Endodermal cell (in vitro differentiated cells): Measurements from ENCODE around the gene LRRC45. TPM values are rescaled to one million over a fixed set of nuclear protein-coding genes. Genes with fewer than 3 reads are reported as not detected.

Experiments
- DNase-seq: peaks from one replicate; pipeline ENCODE4 v3.0.0-alpha.2; 2017
- H3K27ac ChIP-seq: 2 replicates; pipeline ENCODE4 v1.5.1; 2013; ENCODE audit warnings: mild to moderate bottlenecking, low read depth, low read length, moderate library complexity
- H3K27me3 ChIP-seq: 2 replicates; pipeline ENCODE4 v1.6.1; 2013; ENCODE audit warnings: mild to moderate bottlenecking, low read length, moderate library complexity; ENCODE audit not compliant: insufficient read depth, control insufficient read depth, poor library complexity, severe bottlenecking
- H3K36me3 ChIP-seq: 2 replicates; pipeline ENCODE4 v1.7.0; 2013; ENCODE audit warnings: mild to moderate bottlenecking, low read length, moderate library complexity; ENCODE audit not compliant: control insufficient read depth, insufficient read depth
- H3K4me1 ChIP-seq: one replicate; pipeline ENCODE4 v1.7.0; 2013; ENCODE audit warnings: low read length; ENCODE audit not compliant: control insufficient read depth, insufficient read depth
- H3K4me3 ChIP-seq: 2 replicates; pipeline ENCODE4 v1.5.1; 2013; ENCODE audit warnings: mild to moderate bottlenecking, low read length, moderate library complexity
- H3K9ac ChIP-seq: 2 replicates; pipeline ENCODE4 v1.6.1; 2013; ENCODE audit warnings: mild to moderate bottlenecking, low read length, moderate library complexity; ENCODE audit not compliant: poor library complexity, severe bottlenecking; ENCODE audit errors: extremely low read depth
- H3K9me3 ChIP-seq: 2 replicates; pipeline ENCODE4 v1.6.1; 2013; ENCODE audit warnings: mild to moderate bottlenecking, low read length, moderate library complexity; ENCODE audit not compliant: control insufficient read depth
- H3K27ac Mint-ChIP-seq: 2 replicates; pipeline ENCODE4 v1.8.0; 2020; ENCODE audit warnings: mixed read lengths
- H3K27me3 Mint-ChIP-seq: 2 replicates; pipeline ENCODE4 v1.8.0; 2021; ENCODE audit warnings: mild to moderate bottlenecking, mixed read lengths; ENCODE audit not compliant: insufficient read depth
- H3K36me3 Mint-ChIP-seq: 2 replicates; pipeline ENCODE4 v1.8.0; 2020; ENCODE audit warnings: low read depth, mixed read lengths
- H3K4me1 Mint-ChIP-seq: 2 replicates; pipeline ENCODE4 v1.8.0; 2020; ENCODE audit warnings: mixed read lengths
- H3K4me3 Mint-ChIP-seq: 2 replicates; pipeline ENCODE4 v1.8.0; 2020; ENCODE audit warnings: mild to moderate bottlenecking, moderate library complexity, mixed read lengths
- H3K9me3 Mint-ChIP-seq: 2 replicates; pipeline ENCODE4 v1.8.0; 2020; ENCODE audit warnings: mild to moderate bottlenecking, mixed read lengths
- CTCF ChIP-seq: fragments of 200-600 bp; sonication (generic); conservative IDR thresholded peaks from 2 replicates; pipeline ENCODE4 v1.5.0; 2021; ENCODE audit warnings: antibody characterized with exemption, mild to moderate bottlenecking
- WGBS, 2 experiments: methylation state at CpG; one replicate each; pipeline versions ENCODE4 v1.1.5 to v1.1.7; 2013; ENCODE audit warnings: missing lambda C conversion rate in 2 of 2, mixed read lengths in 1 of 2; ENCODE audit not compliant: insufficient coverage in 1 of 2, insufficient read length in 1 of 2; 5-methylcytosine and 5-hydroxymethylcytosine counted together
- total RNA-seq, 2 donors: library from RNA; stranded (reverse); fragmentation: NEBNext Ultra II Directional in 1 of 2; extraction: Animal tissue kit (Norgen Biotek cat#: 25700) in 1 of 2; gene quantifications; 2 replicates in 1 of 2; 3 replicates in 1 of 2; pipeline ENCODE4 v1.2.1, GENCODE V29; 2021

The LRRC45 gene
- total RNA-seq, 2 donors from 2014 or later, result 35.1 to 38.9 TPM

DNA sequence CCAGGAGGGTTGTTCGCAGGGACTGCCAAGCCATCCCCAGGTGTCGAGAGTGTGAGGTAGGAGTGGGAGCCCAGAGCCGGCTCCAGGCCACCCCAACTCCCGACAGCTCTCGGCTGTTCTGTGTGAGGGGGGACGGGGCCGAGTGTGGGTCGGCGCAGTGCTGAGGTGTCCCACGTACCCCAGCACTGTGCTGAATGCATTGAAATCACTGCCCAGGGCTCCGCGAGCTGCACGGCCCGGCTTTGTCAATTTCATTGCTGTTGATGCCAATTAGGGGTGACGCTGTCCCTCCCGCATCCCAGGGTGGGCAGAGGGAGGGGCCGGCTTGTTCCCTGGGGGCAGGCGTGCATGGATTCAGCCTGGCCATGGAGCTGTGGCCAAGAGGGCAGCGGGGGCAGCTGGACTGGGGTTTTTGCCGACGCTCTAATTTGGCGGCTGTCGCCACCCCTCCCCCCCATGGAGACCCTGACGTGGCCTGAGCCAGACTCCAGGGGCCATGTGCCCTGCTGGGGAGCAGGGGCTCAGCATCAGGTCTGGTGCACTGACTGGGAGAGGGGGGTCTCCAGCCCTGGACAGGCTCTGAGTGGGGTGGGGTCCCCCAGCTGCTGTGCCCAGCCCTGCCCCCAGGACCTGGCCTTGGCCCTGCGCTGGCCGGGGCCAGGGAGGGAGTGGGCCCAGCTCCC is 14.7 kb upstream of the LRRC45 start:
- Mint-ChIP-seq H3K4me3 (no peak overlapping the region), H3K36me3 (no peaks in the 10 kb centered on the region)
- 95% methylated on average over 20 to 26 of the region's 26 CpGs for WGBS, 2 experiments

DNA sequence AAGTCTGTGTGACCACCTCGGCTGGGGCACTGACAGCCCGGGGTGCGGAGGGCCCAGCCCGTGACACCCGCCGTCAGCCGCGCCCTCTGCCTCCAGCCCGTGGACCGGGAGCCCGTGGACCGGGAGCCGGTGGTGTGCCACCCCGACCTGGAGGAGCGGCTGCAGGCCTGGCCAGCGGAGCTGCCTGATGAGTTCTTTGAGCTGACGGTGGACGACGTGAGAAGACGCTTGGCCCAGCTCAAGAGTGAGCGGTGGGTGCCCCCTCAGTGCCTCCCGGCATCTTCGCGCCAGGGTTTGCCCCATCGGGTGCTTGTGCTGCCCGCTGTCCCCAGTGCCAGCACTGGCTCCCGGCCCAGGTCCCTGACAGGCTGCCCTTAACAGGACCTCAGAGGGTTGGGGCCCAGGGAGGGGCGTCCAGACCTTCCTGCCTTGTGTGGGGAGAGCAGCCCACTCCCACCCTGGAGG is 14.1 kb upstream of the LRRC45 start:
- 94 to 95% methylated on average over 18 to 28 of the region's 28 CpGs for WGBS, 2 experiments

More for the DNA sequence above, 14.7 kb upstream of the LRRC45 start:
- no peak for TF ChIP-seq CTCF
- H3K4me3 ChIP-seq, result no peak overlapping the region
- H3K27ac Mint-ChIP-seq, result no peak overlapping the region
- no peaks in the 10 kb centered on the region for H3K9me3 ChIP-seq
- H3K4me1 Mint-ChIP-seq, result no peaks in the 10 kb centered on the region
- H3K4me1 ChIP-seq, result no peaks in the 10 kb centered on the region
- no peaks in the 10 kb centered on the region for H3K9me3 Mint-ChIP-seq
- H3K36me3 ChIP-seq, result no peaks in the 10 kb centered on the region
- no peaks in the 10 kb centered on the region for H3K27me3 Mint-ChIP-seq
- no peak overlapping the region for H3K9ac ChIP-seq
- no peak for DNase-seq
- no peak overlapping the region for H3K27ac ChIP-seq
- H3K27me3 ChIP-seq, result no peaks in the 10 kb centered on the region

GRCh38 chr17:82009413-82009812 is 13.7 kb upstream of the LRRC45 start:
- Mint-ChIP-seq H3K9me3 (no peaks in the 10 kb centered on the region), H3K27me3 (no peaks in the 10 kb centered on the region), H3K36me3 (no peaks in the 10 kb centered on the region), H3K4me1 (no peaks in the 10 kb centered on the region), H3K27ac (no peak overlapping the region), H3K4me3 (no peak overlapping the region)
- Histone ChIP-seq H3K9ac (no peak overlapping the region), H3K4me3 (no peak overlapping the region), H3K36me3 (no peaks in the 10 kb centered on the region), H3K27me3 (no peaks in the 10 kb centered on the region), H3K9me3 (no peaks in the 10 kb centered on the region), H3K27ac (no peak overlapping the region), H3K4me1 (no peaks in the 10 kb centered on the region)
- TF ChIP-seq CTCF, result no peak
- no peak for DNase-seq
- WGBS, 2 experiments, result 94 to 97% methylated on average over 6 to 15 of the region's 15 CpGs

More for the DNA sequence above, 14.1 kb upstream of the LRRC45 start:
- Histone ChIP-seq H3K4me1 (no peaks in the 10 kb centered on the region), H3K27ac (no peak overlapping the region), H3K4me3 (no peak overlapping the region), H3K27me3 (no peaks in the 10 kb centered on the region), H3K36me3 (no peaks in the 10 kb centered on the region), H3K9me3 (no peaks in the 10 kb centered on the region), H3K9ac (no peak overlapping the region)
- Mint-ChIP-seq H3K27me3 (no peaks in the 10 kb centered on the region), H3K9me3 (no peaks in the 10 kb centered on the region), H3K36me3 (no peaks in the 10 kb centered on the region), H3K27ac (no peak overlapping the region), H3K4me3 (no peak overlapping the region), H3K4me1 (no peaks in the 10 kb centered on the region)
- DNase-seq, result no peak
- TF ChIP-seq CTCF, result no peak
